ENCODE measurements around the gene ZW10. TPM values are rescaled to one million over a fixed set of nuclear protein-coding genes. Genes with fewer than 3 reads are reported as not detected.

The ZW10 gene
- total and polyA plus RNA-seq, 2 of the 13 experiments (the other 11 are each of a cell fraction or from before 2014, with no cell fraction given): 5.8 to 31.3 TPM

DNA sequence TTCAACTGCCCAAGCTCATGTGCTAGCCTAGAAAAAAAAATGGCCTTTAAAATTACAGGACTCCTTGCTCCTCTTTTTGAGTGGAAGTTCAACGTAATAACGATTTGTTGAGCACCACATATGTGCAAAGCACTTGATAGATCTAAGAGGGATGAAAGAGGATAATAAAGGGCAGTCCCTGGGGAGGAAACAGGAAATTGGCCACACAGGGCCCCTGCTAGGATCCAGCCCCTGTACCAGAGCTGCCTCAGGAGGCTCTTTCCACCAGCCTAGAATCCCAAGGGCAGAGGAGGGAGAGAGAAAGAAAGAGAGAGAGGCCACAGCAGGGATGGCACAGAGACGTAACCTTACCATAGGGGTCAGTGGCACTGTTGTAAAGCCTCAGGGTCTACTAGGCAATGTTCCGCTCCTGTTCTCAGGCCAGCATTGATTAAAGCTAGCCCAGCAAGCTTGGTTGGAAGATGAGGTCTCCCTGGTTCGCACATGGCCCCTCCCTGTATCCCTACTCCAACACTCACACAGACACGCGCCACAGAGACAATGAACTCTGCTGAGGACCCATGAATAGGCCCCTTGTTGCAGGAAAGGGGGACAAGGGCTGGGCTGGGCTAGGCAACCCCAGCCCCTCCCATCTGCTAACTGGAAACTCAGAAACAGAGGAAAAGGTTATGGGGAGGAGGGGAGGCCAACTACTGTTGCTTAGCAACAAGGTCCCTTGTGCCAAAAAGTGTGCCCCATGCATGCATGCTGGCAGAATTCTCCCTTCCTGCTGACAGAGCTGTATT is 67.4 kb downstream of the ZW10 start, which contains the start of gene TMPRSS5 (continued):
- TF ChIP-seq IKZF5 (CRISPR knock-in tag; IDR thresholded peaks at IDR 0.05) (no peak), ZNF614 (CRISPR knock-in tag; IDR thresholded peaks at IDR 0.05; ENCODE audit: borderline replicate concordance) (no peak), RFX3 (CRISPR knock-in tag; IDR thresholded peaks at IDR 0.05) (peak; percentile 33; the same call in 1 of the 2 replicates), ZNF784 (CRISPR knock-in tag; IDR thresholded peaks at IDR 0.05; ENCODE audit: borderline replicate concordance) (no peak), SOX5 (CRISPR knock-in tag; IDR thresholded peaks at IDR 0.05; ENCODE audit: borderline replicate concordance) (peak; percentile 65; the same call in 1 of the 2 replicates), FIP1L1 (IDR thresholded peaks at IDR 0.05; ENCODE audit: borderline replicate concordance, insufficient read depth, low read depth, low read length) (no peak), ZNF451 (CRISPR knock-in tag; IDR thresholded peaks at IDR 0.05) (no peak), RFX1 (IDR thresholded peaks at IDR 0.05) (peak; percentile 34; the same call in 1 of the 2 replicates), KDM2A (CRISPR knock-in tag; IDR thresholded peaks at IDR 0.05; ENCODE audit: borderline replicate concordance, low read depth) (no peak), ZNF713 (CRISPR knock-in tag; IDR thresholded peaks at IDR 0.05) (no peak), NONO (IDR thresholded peaks at IDR 0.05) (no peak), NONO (CRISPR knock-in tag; conservative IDR thresholded peaks at IDR 0.05) (0 out of 2 replicates have a peak, but pooled peaks have one; percentile 18)
- TF ChIP-seq, protein P1, sequence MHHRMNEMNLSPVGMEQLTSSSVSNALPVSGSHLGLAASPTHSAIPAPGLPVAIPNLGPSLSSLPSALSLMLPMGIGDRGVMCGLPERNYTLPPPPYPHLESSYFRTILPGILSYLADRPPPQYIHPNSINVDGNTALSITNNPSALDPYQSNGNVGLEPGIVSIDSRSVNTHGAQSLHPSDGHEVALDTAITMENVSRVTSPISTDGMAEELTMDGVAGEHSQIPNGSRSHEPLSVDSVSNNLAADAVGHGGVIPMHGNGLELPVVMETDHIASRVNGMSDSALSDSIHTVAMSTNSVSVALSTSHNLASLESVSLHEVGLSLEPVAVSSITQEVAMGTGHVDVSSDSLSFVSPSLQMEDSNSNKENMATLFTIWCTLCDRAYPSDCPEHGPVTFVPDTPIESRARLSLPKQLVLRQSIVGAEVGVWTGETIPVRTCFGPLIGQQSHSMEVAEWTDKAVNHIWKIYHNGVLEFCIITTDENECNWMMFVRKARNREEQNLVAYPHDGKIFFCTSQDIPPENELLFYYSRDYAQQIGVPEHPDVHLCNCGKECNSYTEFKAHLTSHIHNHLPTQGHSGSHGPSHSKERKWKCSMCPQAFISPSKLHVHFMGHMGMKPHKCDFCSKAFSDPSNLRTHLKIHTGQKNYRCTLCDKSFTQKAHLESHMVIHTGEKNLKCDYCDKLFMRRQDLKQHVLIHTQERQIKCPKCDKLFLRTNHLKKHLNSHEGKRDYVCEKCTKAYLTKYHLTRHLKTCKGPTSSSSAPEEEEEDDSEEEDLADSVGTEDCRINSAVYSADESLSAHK (CRISPR knock-in tag; IDR thresholded peaks at IDR 0.05; ENCODE audit: borderline replicate concordance): no peak
- TF ChIP-seq, protein P2, sequence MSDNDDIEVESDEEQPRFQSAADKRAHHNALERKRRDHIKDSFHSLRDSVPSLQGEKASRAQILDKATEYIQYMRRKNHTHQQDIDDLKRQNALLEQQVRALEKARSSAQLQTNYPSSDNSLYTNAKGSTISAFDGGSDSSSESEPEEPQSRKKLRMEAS (IDR thresholded peaks at IDR 0.05): peak; percentile 33; the same call in 1 of the 2 replicates
- TF ChIP-seq, protein P3, sequence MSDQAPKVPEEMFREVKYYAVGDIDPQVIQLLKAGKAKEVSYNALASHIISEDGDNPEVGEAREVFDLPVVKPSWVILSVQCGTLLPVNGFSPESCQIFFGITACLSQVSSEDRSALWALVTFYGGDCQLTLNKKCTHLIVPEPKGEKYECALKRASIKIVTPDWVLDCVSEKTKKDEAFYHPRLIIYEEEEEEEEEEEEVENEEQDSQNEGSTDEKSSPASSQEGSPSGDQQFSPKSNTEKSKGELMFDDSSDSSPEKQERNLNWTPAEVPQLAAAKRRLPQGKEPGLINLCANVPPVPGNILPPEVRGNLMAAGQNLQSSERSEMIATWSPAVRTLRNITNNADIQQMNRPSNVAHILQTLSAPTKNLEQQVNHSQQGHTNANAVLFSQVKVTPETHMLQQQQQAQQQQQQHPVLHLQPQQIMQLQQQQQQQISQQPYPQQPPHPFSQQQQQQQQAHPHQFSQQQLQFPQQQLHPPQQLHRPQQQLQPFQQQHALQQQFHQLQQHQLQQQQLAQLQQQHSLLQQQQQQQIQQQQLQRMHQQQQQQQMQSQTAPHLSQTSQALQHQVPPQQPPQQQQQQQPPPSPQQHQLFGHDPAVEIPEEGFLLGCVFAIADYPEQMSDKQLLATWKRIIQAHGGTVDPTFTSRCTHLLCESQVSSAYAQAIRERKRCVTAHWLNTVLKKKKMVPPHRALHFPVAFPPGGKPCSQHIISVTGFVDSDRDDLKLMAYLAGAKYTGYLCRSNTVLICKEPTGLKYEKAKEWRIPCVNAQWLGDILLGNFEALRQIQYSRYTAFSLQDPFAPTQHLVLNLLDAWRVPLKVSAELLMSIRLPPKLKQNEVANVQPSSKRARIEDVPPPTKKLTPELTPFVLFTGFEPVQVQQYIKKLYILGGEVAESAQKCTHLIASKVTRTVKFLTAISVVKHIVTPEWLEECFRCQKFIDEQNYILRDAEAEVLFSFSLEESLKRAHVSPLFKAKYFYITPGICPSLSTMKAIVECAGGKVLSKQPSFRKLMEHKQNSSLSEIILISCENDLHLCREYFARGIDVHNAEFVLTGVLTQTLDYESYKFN (CRISPR knock-in tag; conservative IDR thresholded peaks at IDR 0.05): 0 out of 2 replicates have a peak, but pooled peaks have one; percentile 28

Data from HepG2 (cell line).